ENCODE measurements around the gene JADE2. TPM values are rescaled to one million over a fixed set of nuclear protein-coding genes. Genes with fewer than 3 reads are reported as not detected.

JADE2 gene
- total RNA-seq, 4 donors from 2014 or later, result 46.0 to 113 (median 89.2) TPM

DNA sequence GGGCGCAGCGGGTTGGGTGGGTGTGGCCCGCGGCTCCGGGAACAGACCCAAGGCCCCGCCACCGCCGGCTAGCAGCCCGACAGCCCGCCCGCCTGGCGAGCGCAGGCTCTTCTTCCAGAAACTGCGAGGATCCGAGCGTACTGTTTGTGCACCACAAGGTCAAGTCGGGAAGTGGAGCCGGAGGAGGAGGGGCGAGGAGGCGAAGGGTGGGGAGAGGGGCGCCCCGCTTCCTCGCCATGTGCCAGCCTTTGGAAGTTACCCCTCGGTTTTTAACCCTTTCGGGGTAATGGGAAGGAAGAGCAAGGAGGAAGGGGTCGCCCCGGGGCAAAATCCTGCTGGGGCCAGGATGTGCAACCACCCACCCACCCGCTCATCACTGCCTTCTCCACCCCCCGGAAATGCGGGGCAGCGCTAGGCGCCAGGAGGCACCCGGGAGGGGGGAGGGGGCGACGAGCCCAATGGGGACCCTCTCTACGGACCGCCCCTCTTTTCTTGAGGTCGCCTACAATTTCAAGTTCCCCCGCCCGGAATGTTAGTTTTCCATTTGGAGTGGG is 1.1 kb upstream of the JADE2 start:
- Histone ChIP-seq H3K27ac (peak overlapping the region; percentile 96 to 100 (median 100)), H3K36me3 (no peaks in the 10 kb centered on the region), H3K27me3 (no peaks in the 10 kb centered on the region), H3K9me3 (no peaks in the 10 kb centered on the region), H3K4me3 (peak overlapping the region; percentile 72 to 96), H3K4me1 (peaks cover 0 to 32% (median 19%) of the 10 kb centered on the region in 3 donors)
- 0 to 1% methylated on average over 8 to 19 of the region's 40 CpGs for WGBS, 2 donors (ENCODE audit: low coverage in 1 of 2)
- ATAC-seq, result peak; percentile 48
- TF ChIP-seq POLR2A (IDR thresholded peaks at IDR 0.05), result peak; percentile 60 to 69
- peak; percentile 93 for TF ChIP-seq POLR2AphosphoS5 (IDR thresholded peaks at IDR 0.05)
- TF ChIP-seq, protein P1, sequence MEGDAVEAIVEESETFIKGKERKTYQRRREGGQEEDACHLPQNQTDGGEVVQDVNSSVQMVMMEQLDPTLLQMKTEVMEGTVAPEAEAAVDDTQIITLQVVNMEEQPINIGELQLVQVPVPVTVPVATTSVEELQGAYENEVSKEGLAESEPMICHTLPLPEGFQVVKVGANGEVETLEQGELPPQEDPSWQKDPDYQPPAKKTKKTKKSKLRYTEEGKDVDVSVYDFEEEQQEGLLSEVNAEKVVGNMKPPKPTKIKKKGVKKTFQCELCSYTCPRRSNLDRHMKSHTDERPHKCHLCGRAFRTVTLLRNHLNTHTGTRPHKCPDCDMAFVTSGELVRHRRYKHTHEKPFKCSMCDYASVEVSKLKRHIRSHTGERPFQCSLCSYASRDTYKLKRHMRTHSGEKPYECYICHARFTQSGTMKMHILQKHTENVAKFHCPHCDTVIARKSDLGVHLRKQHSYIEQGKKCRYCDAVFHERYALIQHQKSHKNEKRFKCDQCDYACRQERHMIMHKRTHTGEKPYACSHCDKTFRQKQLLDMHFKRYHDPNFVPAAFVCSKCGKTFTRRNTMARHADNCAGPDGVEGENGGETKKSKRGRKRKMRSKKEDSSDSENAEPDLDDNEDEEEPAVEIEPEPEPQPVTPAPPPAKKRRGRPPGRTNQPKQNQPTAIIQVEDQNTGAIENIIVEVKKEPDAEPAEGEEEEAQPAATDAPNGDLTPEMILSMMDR (IDR thresholded peaks at IDR 0.05), result peak in 2 of 4 experiments; percentile 19 to 21
- no peak for TF ChIP-seq EP300 (IDR thresholded peaks at IDR 0.05)

DNA sequence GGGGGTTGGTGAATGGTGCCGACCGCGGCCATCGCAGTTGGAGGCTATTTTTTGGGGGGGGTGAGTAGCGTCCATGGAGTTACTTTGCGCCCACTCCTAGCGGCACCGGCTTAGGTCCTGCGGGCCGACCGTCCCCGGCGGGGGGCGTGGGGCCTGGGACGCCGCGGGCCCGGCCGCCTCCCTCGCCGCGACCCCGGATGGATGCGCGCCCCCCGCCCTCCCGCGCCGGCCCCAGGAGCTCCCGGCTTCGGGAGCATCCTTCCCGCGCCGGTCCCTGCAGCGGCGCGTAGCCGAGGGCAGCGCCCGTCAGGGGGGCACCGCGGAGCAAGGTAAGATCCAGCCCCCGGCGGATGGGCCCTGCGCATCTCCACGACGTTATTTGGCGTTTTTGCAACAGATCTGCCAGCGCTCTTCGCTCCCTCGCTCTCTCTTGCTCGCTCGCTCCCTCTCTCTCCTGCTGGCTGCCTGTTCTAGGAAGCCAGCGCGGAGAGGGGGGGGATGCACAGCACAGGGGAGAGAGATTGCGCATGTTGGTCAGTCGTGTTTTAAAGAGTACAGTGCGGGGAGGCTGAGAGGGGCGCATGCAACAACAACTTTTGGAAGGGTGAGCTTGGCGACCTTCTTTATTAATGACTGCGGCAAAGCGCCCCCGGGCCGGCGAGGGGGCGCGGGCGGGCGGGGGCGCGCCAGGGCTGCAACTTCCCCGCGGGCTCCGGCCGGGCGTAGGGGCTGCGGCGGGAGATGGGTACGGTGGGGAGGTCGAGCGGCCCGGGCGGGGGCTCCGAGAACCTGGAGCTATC is 413 bp downstream of the JADE2 start:
- TF ChIP-seq POLR2AphosphoS5 (IDR thresholded peaks at IDR 0.05), result peak; percentile 68
- no peak for TF ChIP-seq EP300 (IDR thresholded peaks at IDR 0.05)
- TF ChIP-seq, protein P1 (IDR thresholded peaks at IDR 0.05), result peak in 3 of 4 experiments; percentile 2 to 40 (median 6)
- TF ChIP-seq POLR2A (IDR thresholded peaks at IDR 0.05), result no peak
- Histone ChIP-seq H3K27me3 (no peaks in the 10 kb centered on the region), H3K36me3 (no peaks in the 10 kb centered on the region), H3K27ac (peak overlapping the region; percentile 96 to 100 (median 100)), H3K4me1 (peaks cover under 1 to 47% (median 30%) of the 10 kb centered on the region in 3 donors), H3K9me3 (no peaks in the 10 kb centered on the region), H3K4me3 (peak overlapping the region; percentile 72 to 96)
- ATAC-seq, result peak; percentile 17
- WGBS, 2 donors (ENCODE audit: low coverage in 1 of 2), result no CpG with 5 or more reads among the region's 84 CpGs

DNA sequence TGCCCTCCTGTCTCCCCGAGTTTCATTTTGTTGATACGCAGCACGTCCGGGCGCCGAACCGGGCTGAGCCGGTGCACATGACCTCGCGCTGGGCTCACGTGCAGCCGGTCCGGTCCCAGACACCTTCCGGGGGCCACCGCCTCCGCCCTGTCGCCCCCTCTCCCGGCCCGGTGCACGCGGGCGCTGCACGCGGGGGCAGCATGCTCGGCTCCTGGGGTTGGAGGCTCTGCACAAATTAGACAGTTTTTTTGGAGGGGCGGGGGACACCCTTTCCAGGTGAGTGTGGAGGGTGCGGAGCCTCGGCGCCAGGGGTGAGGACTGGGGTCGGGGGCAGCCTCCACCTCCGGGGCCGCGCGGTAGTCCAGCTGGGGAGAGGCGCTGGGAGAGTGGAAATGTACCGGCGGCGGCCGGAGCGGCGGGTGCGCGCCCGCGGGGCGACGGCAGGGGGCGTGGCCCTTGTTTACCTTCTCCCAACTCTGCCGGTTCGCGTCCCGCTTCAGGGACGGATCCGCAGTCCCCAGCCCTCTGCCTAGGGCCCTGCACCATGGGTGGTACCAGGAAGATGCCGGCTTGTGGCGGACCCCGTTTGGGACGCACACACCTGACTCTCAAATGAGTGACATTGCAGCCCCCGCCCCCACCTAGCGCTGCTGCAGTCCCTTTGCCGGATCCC is 1.1 kb downstream of the JADE2 start:
- H3K27me3 ChIP-seq, result no peaks in the 10 kb centered on the region
- H3K4me1 ChIP-seq, result peaks cover 2 to 54% (median 33%) of the 10 kb centered on the region in 3 donors
- peak; percentile 37 for ATAC-seq
- peak overlapping the region; percentile 72 to 96 for H3K4me3 ChIP-seq
- no peaks in the 10 kb centered on the region for H3K9me3 ChIP-seq
- peak overlapping the region; percentile 96 to 100 (median 100) for H3K27ac ChIP-seq
- TF ChIP-seq POLR2A (IDR thresholded peaks at IDR 0.05) (peak in 1 of 2 donors; percentile 25), EP300 (IDR thresholded peaks at IDR 0.05) (no peak)
- TF ChIP-seq, protein P1 (IDR thresholded peaks at IDR 0.05), result peak; percentile 23 to 72 (median 54)
- no peaks in the 10 kb centered on the region for H3K36me3 ChIP-seq
- WGBS, 2 donors (ENCODE audit: low coverage in 1 of 2), result 1% methylated on average over 21 of the region's 61 CpGs; no CpG with 5 or more reads in 1 of the 2 donors

DNA sequence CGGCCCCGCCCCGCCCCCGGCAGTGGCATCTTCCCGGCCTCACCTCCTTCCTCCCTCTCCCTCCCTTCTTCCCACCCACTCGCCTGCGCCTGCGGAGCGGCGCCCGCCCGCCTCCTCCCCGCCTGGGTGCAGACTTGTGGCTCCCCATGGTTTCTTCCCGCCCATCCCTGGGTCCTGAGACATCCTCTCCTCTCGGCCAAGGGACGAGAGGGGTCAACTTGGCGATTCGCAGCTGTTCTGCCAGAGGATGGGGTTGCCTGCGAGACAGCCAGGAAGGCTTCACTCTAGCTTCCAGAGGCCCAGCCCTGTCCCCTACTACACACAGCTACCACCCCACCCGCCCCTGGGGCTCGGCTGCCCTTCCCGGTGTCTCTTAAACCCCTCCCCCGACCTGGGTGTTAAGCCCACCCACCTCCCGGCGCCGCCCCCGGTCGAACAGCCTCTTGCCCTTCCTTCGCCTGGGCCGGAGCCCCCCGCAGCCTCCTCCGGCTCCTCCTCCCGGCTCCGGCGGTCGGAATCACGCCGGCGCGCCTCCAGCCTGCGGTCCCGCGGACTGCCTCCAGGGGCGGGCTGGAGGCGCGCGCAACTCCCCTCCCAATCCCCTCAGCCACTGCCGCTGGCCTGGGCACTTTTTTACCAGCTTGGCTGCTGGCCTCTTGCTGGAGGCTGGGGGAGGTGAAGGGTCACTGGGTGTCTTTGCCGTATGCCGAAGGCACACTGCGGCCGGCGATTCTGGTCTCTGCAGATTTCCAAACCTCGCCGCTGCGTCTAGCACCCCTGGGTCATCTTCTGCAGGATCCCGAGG is 1.9 kb downstream of the JADE2 start:
- Histone ChIP-seq H3K4me1 (peaks cover 2 to 62% (median 38%) of the 10 kb centered on the region in 3 donors), H3K9me3 (no peaks in the 10 kb centered on the region), H3K27me3 (no peaks in the 10 kb centered on the region), H3K4me3 (peak overlapping the region; percentile 72 to 96), H3K36me3 (no peaks in the 10 kb centered on the region), H3K27ac (peak overlapping the region; percentile 96 to 100 (median 100))
- peak; percentile 74 for ATAC-seq
- TF ChIP-seq, protein P1 (IDR thresholded peaks at IDR 0.05), result peak in 3 of 4 experiments; percentile 96 to 99 (median 97)
- peak; percentile 36 to 37 for TF ChIP-seq POLR2A (IDR thresholded peaks at IDR 0.05)
- TF ChIP-seq EP300 (IDR thresholded peaks at IDR 0.05), result no peak
- peak; percentile 38 for TF ChIP-seq POLR2AphosphoS5 (IDR thresholded peaks at IDR 0.05)
- 3% methylated on average over 6 of the region's 57 CpGs; no CpG with 5 or more reads in 1 of the 2 donors for WGBS, 2 donors (ENCODE audit: low coverage in 1 of 2)

Measured in gastroesophageal sphincter (tissue), 4 donors.